HG02763 (cell line): Measurements from ENCODE around the gene EFCAB5.

Experiments
- ATAC-seq: cut with Tn5 transposase; IDR thresholded peaks from one replicate; pipeline ENCODE4 v1.9.1; 2021; ENCODE audit warnings: mild to moderate bottlenecking, moderate library complexity; ENCODE audit not compliant: unreplicated experiment

The EFCAB5 gene

GRCh38 chr17:30148376-30148775 lies 206.9 kb downstream of the EFCAB5 start:
- no peak for ATAC-seq

DNA sequence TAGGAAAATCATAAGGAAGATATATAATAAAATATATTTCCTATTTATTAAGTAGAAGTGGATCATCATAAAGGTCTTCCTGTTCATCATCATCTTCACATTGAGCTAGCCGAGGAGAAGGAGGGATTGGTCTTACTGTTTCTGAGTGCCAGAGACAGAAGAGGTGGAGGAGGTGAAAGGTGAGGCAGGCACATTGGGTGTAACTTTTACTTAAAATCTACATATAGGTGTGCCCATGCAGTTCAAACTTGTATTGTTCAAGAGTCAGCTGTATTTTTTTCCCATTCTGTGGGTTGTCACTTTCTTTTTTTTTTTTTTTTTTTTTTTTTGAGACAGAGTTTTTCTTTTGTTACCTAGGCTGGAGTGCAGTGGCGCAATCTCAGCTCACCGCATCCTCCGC lies 210.0 kb downstream of the EFCAB5 start:
- ATAC-seq: no peak

- ATAC-seq: no peak
Measured at GRCh38 chr17:30153463-30153862, 212.0 kb downstream of the EFCAB5 start.

DNA sequence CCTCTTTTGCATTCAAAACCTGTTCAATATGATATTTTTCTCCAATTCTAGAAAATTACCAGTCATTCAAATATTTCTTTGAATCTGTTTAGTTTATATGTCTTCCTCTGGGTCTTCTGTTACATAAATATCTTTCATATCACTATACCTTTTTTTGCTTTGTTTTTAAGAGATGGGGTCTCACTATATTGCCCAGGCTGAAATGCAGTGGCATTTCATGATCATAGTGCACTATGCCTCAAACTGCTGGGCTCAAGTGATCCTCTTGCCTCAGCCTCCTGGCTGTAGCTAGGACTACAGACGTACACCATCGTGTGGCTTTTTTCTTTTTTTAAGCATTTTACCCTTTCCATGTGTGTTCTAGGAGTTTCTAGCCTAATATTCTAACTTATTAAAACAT lies 214.0 kb downstream of the EFCAB5 start:
- ATAC-seq: no peak
